Measurements from ENCODE around the gene DEFB132.

DNA sequence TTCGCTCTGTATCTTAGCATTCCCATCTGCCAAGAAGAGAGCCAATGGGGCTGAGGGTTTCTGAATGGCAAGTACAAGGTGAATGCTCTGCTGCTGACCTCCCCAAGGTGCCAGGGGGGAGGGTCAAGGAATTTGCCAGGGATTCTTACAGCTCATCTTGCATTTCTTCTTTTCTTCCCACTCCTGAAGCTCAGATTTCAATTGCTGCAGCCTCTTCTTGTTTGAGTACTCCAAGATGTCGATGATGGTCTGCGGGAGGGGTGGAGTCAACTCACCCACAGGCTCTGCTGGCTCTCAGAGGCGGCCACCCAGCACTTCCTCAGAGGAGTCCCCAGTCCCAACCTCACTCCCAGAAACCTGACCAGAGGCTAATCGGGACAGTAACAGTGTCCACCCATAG lies 20.7 kb downstream of the DEFB132 start:
- no peak for TF ChIP-seq POLR2A (IDR thresholded peaks at IDR 0.05; ENCODE audit: low read depth, low read length)
- TF ChIP-seq POLR2AphosphoS5 (IDR thresholded peaks at IDR 0.05; ENCODE audit: low read depth, low read length) = no peak
- TF ChIP-seq PAX5 (IDR thresholded peaks at IDR 0.05; ENCODE audit: insufficient read depth, low read length, severe bottlenecking) = no peak
- TF ChIP-seq TAF1 (IDR thresholded peaks at IDR 0.05; ENCODE audit: low read depth, low read length) = no peak
- no peak for TF ChIP-seq SPI1 (IDR thresholded peaks at IDR 0.05; ENCODE audit: low read depth, low read length)
